GM18907 (cell line): ENCODE measurements around the gene GNG14.
"Not testable (repeated sequence)": the region's sequence is repeated elsewhere in the genome, so short reads cannot be mapped to it uniquely, and the experiment has no call there.

Experiments
- ATAC-seq: cut with Tn5 transposase; IDR thresholded peaks from one replicate; pipeline ENCODE4 v1.9.1; 2021; ENCODE audit warnings: mild to moderate bottlenecking, moderate library complexity; ENCODE audit not compliant: unreplicated experiment

GNG14 gene

GRCh38 chr19:12722566-12723380, 35.0 kb downstream of the GNG14 start:
- peak; percentile 81 for ATAC-seq

- no peak for ATAC-seq
Measured at GRCh38 chr19:12723381-12723640, 35.5 kb downstream of the GNG14 start.

GRCh38 chr19:12723641-12724426, 36.0 kb downstream of the GNG14 start, which contains the start of gene TNPO2:
TSS of gene TNPO2 (minus strand) at chr19:12723932. CDS start at chr19:12720977, 2,955 bp downstream.
- ATAC-seq, result no peak

- not testable (repeated sequence) for ATAC-seq
Measured at GRCh38 chr19:12725612-12726011, 37.8 kb downstream of the GNG14 start.

GRCh38 chr19:12726988-12727316, 39.2 kb downstream of the GNG14 start:
- no peak for ATAC-seq

- ATAC-seq, result no peak
Measured at GRCh38 chr19:12727745-12728433, 40.1 kb downstream of the GNG14 start.

- ATAC-seq, result no peak
Measured at GRCh38 chr19:12730064-12730463, 42.3 kb downstream of the GNG14 start.

- ATAC-seq, result no peak
Measured at GRCh38 chr19:12731337-12731736, 43.5 kb downstream of the GNG14 start.

- ATAC-seq, result no peak
Measured at GRCh38 chr19:12733369-12734214, 45.8 kb downstream of the GNG14 start.

GRCh38 chr19:12736995-12737834, 49.4 kb downstream of the GNG14 start, which contains the start of gene GET3:
TSS of gene GET3 (plus strand) at chr19:12737497. CDS start at chr19:12737506, 9 bp downstream.
- ATAC-seq, result peak; percentile 77

- ATAC-seq, result no peak
Measured at GRCh38 chr19:12737835-12738351, 50.1 kb downstream of the GNG14 start.
